GM21786 (cell line): ENCODE measurements around the gene PLD4.

Experiments used
- ATAC-seq: cut with Tn5 transposase; IDR thresholded peaks from one replicate; pipeline ENCODE4 v1.9.1; 2021; ENCODE audit not compliant: unreplicated experiment

PLD4 gene

GRCh38 chr14:104973135-104973384 lies 48.4 kb downstream of the PLD4 start:
- ATAC-seq, result no peak

DNA sequence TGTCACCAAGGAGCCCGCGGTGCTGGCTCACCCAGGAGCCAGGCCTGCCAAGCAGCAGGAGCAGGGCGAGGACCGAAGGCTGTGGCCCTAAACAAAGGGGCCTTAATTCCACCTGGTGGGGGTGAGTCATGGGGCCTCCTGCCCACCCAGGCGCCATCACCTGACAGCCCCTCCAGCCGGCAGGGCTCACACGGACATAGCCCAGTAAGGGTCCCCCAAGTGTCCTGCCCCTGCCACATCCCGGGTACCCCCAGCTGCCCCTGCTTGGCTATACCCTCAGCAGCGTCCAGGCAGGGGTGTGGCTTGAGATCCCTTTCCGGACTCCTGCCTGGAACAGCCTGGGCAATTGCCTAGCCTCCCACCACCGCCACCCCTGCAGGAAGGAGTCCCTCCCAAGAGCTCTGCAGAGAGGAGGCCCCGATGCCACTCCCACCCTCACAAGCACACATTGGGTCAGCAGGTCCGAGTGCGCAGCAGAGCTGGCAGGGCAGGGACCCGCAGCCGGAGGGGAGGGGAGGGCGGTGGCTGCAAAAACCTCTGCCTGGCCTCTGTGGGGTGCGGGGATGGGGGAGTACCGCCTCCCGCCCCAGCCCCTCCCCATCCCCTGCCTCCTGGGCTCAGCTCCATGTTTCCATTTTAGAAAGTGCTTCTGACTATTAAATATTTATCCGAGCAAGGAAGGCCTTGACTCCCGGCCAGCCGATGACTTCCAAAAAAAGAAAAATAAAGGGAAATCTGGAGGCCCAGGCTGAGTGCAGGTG lies 48.9 kb downstream of the PLD4 start:
- no peak for ATAC-seq

GRCh38 chr14:104974146-104974541 lies 49.5 kb downstream of the PLD4 start:
- no peak for ATAC-seq

GRCh38 chr14:104974665-104975390 lies 50.1 kb downstream of the PLD4 start:
- no peak for ATAC-seq

DNA sequence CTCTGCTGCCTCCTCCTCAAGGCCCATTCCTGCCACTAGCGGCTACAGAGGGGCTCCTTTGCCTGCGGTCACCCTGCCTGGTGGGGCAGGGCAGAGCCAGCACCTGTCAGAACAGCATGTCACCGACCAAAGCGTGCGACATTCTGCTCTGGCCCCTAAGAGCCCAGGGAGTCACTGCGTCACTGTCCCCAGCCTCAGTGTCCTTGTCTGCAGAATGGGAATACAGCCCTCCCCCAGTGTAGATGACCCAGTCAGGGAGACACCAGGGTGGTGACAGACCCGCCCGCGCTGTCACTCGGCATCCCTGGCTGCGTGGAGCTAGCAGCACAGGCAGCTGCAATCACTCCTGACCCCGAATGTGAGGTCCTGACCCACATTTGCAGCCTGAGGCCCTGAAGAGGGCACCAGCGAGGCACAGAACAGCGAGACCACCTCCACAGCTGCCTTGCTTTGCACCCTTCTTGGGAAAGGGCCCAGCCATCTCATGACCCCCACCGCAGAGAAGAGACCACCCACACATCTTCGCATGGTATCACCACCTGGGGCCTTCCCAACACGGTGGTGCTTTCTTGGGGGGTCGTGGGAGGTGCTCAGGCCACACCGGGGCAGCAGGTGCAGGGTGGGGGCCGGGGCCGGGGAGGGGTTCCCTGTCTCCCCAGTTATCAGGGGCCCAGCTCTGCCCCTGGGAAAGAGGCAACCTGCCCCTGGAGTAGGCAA lies 51.0 kb downstream of the PLD4 start:
- ATAC-seq, result no peak

GRCh38 chr14:104976198-104977007 lies 51.7 kb downstream of the PLD4 start:
- peak; percentile 46 for ATAC-seq

GRCh38 chr14:104977008-104977680 lies 52.5 kb downstream of the PLD4 start:
- ATAC-seq, result no peak

GRCh38 chr14:104977681-104978653 lies 53.3 kb downstream of the PLD4 start, which contains the start of gene AHNAK2:
TSS of gene AHNAK2 (minus strand) at chr14:104978374. CDS start at chr14:104978237, 137 bp downstream.
- ATAC-seq, result no peak

GRCh38 chr14:104978746-104979691 lies 54.3 kb downstream of the PLD4 start:
- ATAC-seq, result no peak

DNA sequence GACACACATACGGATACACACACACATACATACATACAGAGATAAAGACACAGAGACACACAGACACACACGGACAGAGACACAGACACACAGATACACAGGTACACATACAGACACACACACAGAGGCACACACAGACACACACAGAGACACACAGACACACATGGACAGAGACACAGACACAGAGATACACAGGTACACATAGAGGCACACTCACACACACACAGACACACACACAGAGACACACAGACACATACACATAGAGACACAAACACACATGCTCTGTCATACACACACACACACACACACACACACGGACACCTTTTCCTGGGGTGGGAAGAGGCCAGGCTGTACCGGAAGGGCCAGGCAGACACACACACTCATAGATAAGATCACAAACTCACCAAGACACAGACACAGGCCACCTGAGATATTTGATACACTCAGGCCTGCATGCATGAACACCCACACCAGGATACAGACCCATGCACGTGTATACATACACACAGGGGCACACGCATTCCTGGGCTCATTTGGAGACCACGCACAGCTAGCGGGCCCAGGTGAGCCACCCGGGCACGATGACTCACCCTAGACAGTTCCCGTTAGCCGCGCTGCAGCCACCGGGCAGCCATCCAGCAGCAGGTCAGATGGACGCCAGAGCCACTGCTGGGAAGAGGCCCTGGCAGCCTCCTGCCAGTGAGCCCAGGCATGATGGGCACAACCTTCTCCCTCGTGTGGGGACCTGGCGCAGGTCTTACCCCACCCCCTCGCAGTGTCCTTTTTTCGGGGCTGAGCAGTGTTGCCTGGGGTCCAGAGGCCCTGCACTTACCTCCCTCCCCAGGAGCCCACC lies 55.3 kb downstream of the PLD4 start:
- no peak for ATAC-seq

DNA sequence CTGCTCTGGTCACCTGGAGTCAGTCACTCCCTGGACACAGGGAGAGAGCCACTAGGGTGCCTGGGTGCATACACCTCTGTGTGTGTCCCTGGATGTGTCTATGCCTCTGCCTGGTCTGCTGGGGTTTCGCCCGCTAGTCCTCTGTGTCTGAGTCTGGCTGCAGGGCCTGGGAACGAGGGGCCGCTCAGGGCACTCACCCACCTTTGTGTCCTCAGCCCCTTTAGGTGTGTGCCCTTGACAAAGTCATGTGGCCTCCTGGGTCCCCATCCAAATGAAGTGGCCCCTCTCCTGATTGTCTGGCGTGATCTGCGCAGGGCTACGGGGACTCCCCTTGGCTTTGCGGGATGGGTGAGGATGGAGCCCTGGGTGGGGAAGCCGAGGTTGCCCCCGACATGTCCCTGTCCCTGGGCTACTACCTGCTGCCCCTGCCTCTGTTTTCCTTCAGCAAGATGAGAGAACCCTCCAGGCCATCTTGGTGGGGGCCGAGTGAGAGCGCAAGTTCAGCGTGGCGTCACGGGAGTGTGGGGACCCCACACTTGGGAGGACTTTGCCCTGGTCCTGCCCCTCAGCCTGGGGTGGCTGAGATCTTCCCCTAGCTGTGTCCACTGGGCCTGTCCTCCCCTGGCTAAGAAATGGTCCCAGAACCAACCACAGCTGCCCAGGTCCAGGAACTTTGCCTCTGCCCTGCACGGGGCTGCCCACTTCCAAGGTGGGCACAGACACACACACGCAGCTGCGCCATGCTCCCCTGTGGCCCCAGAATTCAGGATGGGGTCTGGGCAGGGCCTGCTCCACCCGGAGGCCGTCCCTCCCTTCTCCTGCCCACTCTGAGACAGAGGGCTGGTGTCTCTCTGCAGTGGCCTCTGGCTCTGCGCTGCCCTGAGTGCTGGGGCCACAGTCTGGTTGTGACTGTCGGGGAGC lies 56.2 kb downstream of the PLD4 start:
- no peak for ATAC-seq

- ATAC-seq, result no peak
Observed at GRCh38 chr14:104981699-104982541, 57.2 kb downstream of the PLD4 start.

DNA sequence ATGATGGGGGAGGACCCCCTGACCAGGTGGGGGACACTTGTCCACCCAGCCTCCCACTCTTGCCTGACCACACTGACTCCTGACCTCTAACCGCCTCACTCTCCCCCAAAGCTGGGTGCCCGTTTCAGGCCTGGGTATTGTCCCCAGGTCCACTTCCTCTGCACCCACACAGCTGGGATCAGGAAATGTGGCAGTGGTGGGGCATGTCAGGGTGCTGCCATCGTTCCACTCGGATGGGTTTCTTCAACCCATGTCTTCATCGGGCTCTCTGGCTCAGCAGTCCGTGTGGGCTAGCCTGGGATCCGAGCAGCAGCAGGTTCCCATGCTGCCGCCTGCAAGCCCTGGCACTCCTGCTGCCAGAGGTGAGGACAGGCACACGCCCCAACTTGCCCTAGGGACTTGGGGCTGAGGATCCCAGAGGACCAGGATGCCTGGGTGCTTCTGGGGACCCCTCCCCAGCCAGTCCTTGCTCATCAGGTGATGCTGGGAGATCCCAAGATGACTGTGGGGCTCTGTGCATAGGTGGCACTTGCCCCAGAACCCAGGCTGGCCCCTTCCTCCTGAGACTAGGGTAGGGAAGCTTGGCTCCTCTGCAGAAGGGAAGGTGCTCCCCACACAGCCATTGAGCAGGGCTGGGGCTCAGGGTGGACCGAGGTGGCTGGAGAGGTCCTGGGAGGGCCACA lies 58.0 kb downstream of the PLD4 start:
- no peak for ATAC-seq
